HG02870 (cell line): Measurements from ENCODE around the gene HDX.
A peak's percentile ranks its signal among the peaks of the same experiment; 100 is the strongest.
"Not testable (repeated sequence)": the region's sequence is repeated elsewhere in the genome, so short reads cannot be mapped to it uniquely, and the experiment has no call there.

Experiments
- ATAC-seq: cut with Tn5 transposase; IDR thresholded peaks from one replicate; pipeline ENCODE4 v1.9.1; 2021; ENCODE audit warnings: mild to moderate bottlenecking, moderate library complexity; ENCODE audit not compliant: unreplicated experiment

HDX gene

GRCh38 chrX:84501798-84502628 is at the start of gene HDX:
HDX (minus strand) TSS chrX:84502453; CDS start chrX:84475397, 27,056 bp downstream.
- ATAC-seq: peak; percentile 91

GRCh38 chrX:84541315-84541714 is 39.1 kb upstream of the HDX start:
- not testable (repeated sequence) for ATAC-seq

GRCh38 chrX:84537627-84538026 is 35.4 kb upstream of the HDX start:
- ATAC-seq: not testable (repeated sequence)

- no peak for ATAC-seq
Measured at GRCh38 chrX:84488426-84488825, 13.8 kb downstream of the HDX start.

GRCh38 chrX:84487365-84488353 is 14.6 kb downstream of the HDX start:
- ATAC-seq: peak; percentile 100

GRCh38 chrX:84479086-84479485 is 23.2 kb downstream of the HDX start:
- ATAC-seq: no peak

- no peak for ATAC-seq
Measured at GRCh38 chrX:84477114-84477513, 25.1 kb downstream of the HDX start.

GRCh38 chrX:84475596-84475995 is 26.7 kb downstream of the HDX start:
- ATAC-seq: no peak

- ATAC-seq: no peak
Measured at GRCh38 chrX:84475101-84475500, 27.2 kb downstream of the HDX start.

- ATAC-seq: no peak
Measured at GRCh38 chrX:84469226-84469625, 33.0 kb downstream of the HDX start.

- ATAC-seq: no peak
Measured at GRCh38 chrX:84467898-84468297, 34.4 kb downstream of the HDX start.

- ATAC-seq: no peak
Measured at GRCh38 chrX:84453351-84454246, 48.7 kb downstream of the HDX start.

GRCh38 chrX:84441143-84441542 is 61.1 kb downstream of the HDX start:
- ATAC-seq: no peak

- no peak for ATAC-seq
Measured at GRCh38 chrX:84415140-84415539, 87.1 kb downstream of the HDX start.

- no peak for ATAC-seq
Measured at GRCh38 chrX:84363663-84364062, 138.6 kb downstream of the HDX start.

- ATAC-seq: no peak
Measured at GRCh38 chrX:84363051-84363450, 139.2 kb downstream of the HDX start.

GRCh38 chrX:84362184-84362838 is 139.9 kb downstream of the HDX start:
- no peak for ATAC-seq

- no peak for ATAC-seq
Measured at GRCh38 chrX:84358271-84358670, 144.0 kb downstream of the HDX start.

GRCh38 chrX:84357296-84357695 is 145.0 kb downstream of the HDX start:
- ATAC-seq: no peak

GRCh38 chrX:84340968-84341367 is 161.3 kb downstream of the HDX start:
- no peak for ATAC-seq
